HCT116 (cell line): ENCODE data around the gene RAP1A. TPM values are rescaled to one million over a fixed set of nuclear protein-coding genes. Genes with fewer than 3 reads are reported as not detected.
A peak's percentile ranks its signal among the peaks of the same experiment; 100 is the strongest.

ENCODE experiments used
- ATAC-seq: fragments of 200-7000 bp; cut with Tn5 transposase; 2 replicates; pipeline ENCODE4 v1.9.1; 2020; ENCODE audit warnings: mild to moderate bottlenecking, moderate library complexity
- BruUV-seq: library from RNA; stranded (reverse); fragments of 400-500 nt; replicated peaks from 2 replicates; lab custom pipeline; 2021; lab: Mats Ljungman, UMichigan
- CTCF ChIA-PET: fragments of 300-600 bp; sonication (Branson Sonifier 250); formaldehyde crosslinking; loops from one replicate; lab custom pipeline; 2021; ENCODE audit warnings: antibody characterized with exemption; lab: Charles Lee
- POLR2A ChIA-PET: fragments of 300-600, 350-600 bp; sonication (Branson Sonifier 250); formaldehyde crosslinking; loops from one replicate; lab custom pipeline; 2021; ENCODE audit warnings: antibody characterized with exemption; lab: Charles Lee
- RAD21 ChIA-PET, 2 experiments: fragments of 300-600 bp; sonication (Branson Sonifier 250); formaldehyde crosslinking; loops; one replicate each; lab custom pipeline; 2023; ENCODE audit warnings: low total read pairs in 2 of 2; ENCODE audit not compliant: uncharacterized antibody in 2 of 2, unreplicated experiment in 2 of 2, low non-redundant PET in 1 of 2; lab: Charles Lee
- DNase-seq: peaks from one replicate; pipeline ENCODE4 v3.0.0-alpha.2; 2010; ENCODE audit warnings: low read depth, low spot score
- H2AFZ ChIP-seq: fragments of 200-600 bp; shearing (Covaris generic), sonication (generic); 2 replicates; pipeline ENCODE4 v1.6.1; 2017; ENCODE audit warnings: low read depth, mixed run types, mixed read lengths, antibody characterized with exemption, low read length; ENCODE audit not compliant: poor library complexity, severe bottlenecking
- H3K27ac ChIP-seq: 2 replicates; pipeline ENCODE4 v1.5.1; 2012; ENCODE audit warnings: low read depth, low read length
- H3K27me3 ChIP-seq: fragments of 200-600 bp; sonication (generic); 2 replicates; pipeline ENCODE4 v1.6.1; 2016; ENCODE audit warnings: mixed run types, low read length, mixed read lengths; ENCODE audit not compliant: insufficient read depth
- H3K36me3 ChIP-seq, 2 experiments: fragments of 200-500 bp in 1 of 2; fragments of 200-600 bp in 1 of 2; sonication (Bioruptor generic) in 1 of 2; sonication (generic) in 1 of 2; 2 replicates each; pipeline versions ENCODE4 v1.5.1 to v1.6.1; 2014 to 2016; ENCODE audit warnings: low read length in 2 of 2, inconsistent platforms in 1 of 2, mixed read lengths in 1 of 2, mixed run types in 1 of 2; ENCODE audit not compliant: insufficient read depth in 2 of 2, control insufficient read depth in 1 of 2
- H3K4me1 ChIP-seq, 2 experiments: fragments of 200-600 bp in 1 of 2; sonication (generic) in 1 of 2; 2 replicates each; pipeline versions ENCODE4 v1.5.1 to v1.6.1; 2012 to 2017; ENCODE audit warnings: low read length in 2 of 2, inconsistent platforms in 1 of 2, mild to moderate bottlenecking in 1 of 2, mixed read lengths in 1 of 2, mixed run types in 1 of 2, moderate library complexity in 1 of 2; ENCODE audit not compliant: insufficient read depth in 2 of 2, control insufficient read depth in 1 of 2
- H3K4me2 ChIP-seq: fragments of 200-600 bp; sonication (generic); 2 replicates; pipeline ENCODE4 v1.6.1; 2017; ENCODE audit warnings: mixed run types, low read length, mixed read lengths
- H3K4me3 ChIP-seq, 2 experiments: fragments of 200-600 bp in 1 of 2; sonication (generic) in 1 of 2; replicated peaks in 1 of 2; 2 replicates each; pipeline ENCODE4 v1.5.1; 2011 to 2016; ENCODE audit warnings: low read length in 2 of 2, control low read depth in 1 of 2, low read depth in 1 of 2, mild to moderate bottlenecking in 1 of 2, mixed read lengths in 1 of 2, mixed run types in 1 of 2
- H3K79me2 ChIP-seq: fragments of 200-600 bp; sonication (generic); 2 replicates; pipeline ENCODE4 v1.6.1; 2017; ENCODE audit warnings: mild to moderate bottlenecking, mixed run types, low read length, moderate library complexity, mixed read lengths; ENCODE audit not compliant: insufficient read depth
- H3K9ac ChIP-seq: fragments of 200-600 bp; sonication (generic); 2 replicates; pipeline ENCODE4 v1.6.1; 2016; ENCODE audit warnings: low read length, mixed read lengths
- H3K9me2 ChIP-seq: fragments of 200-600 bp; sonication (generic), shearing (Covaris generic); 2 replicates; pipeline ENCODE4 v1.6.1; 2017; ENCODE audit warnings: mixed run types, mild to moderate bottlenecking, moderate library complexity; ENCODE audit not compliant: insufficient read depth
- H3K9me3 ChIP-seq, 2 experiments: fragments of 200-500 bp in 1 of 2; fragments of 200-600 bp in 1 of 2; sonication (Bioruptor generic) in 1 of 2; sonication (generic) in 1 of 2; 2 replicates each; pipeline ENCODE4 v1.6.1; 2014 to 2017; ENCODE audit warnings: low read length in 2 of 2, mixed read lengths in 2 of 2, inconsistent platforms in 1 of 2, low read depth in 1 of 2, mild to moderate bottlenecking in 1 of 2, mixed run types in 1 of 2, moderate library complexity in 1 of 2; ENCODE audit not compliant: control insufficient read depth in 1 of 2, insufficient read depth in 1 of 2
- H4K20me1 ChIP-seq: fragments of 200-600 bp; sonication (generic), shearing (Covaris generic); 2 replicates; pipeline ENCODE4 v1.6.1; 2017; ENCODE audit warnings: mixed run types, mild to moderate bottlenecking, moderate library complexity; ENCODE audit not compliant: insufficient read depth
- CBX3 ChIP-seq: IDR thresholded peaks from 2 replicates; pipeline ENCODE4 v1.6.1; 2012; ENCODE audit warnings: low read depth
- CEBPB ChIP-seq: IDR thresholded peaks from 2 replicates; pipeline ENCODE4 v1.6.1; 2012; ENCODE audit warnings: low read depth
- ELF1 ChIP-seq: IDR thresholded peaks from 2 replicates; pipeline ENCODE4 v1.6.1; 2012; ENCODE audit warnings: low read depth, borderline replicate concordance
- EZH2 ChIP-seq: fragments of 200-600 bp; sonication (generic); IDR thresholded peaks from 2 replicates; pipeline ENCODE4 v1.6.1; 2017; ENCODE audit warnings: antibody characterized with exemption, mixed run types
- EZH2phosphoT487 ChIP-seq: fragments of 200-600 bp; IDR thresholded peaks from 2 replicates; pipeline ENCODE4 v1.6.1; 2018; ENCODE audit warnings: antibody characterized with exemption, borderline replicate concordance
- FOSL1 ChIP-seq: IDR thresholded peaks from 2 replicates; pipeline ENCODE4 v1.6.1; 2012; ENCODE audit warnings: low read depth
- POLR2A ChIP-seq: IDR thresholded peaks from 2 replicates; pipeline ENCODE4 v1.7.0; 2011; ENCODE audit warnings: borderline replicate concordance; ENCODE audit not compliant: insufficient read depth, insufficient read length; ENCODE audit errors: extremely low read depth
- SIN3A ChIP-seq: IDR thresholded peaks from 2 replicates; pipeline ENCODE4 v1.6.1; 2012; ENCODE audit warnings: low read depth
- SRF ChIP-seq: IDR thresholded peaks from 2 replicates; pipeline ENCODE4 v1.6.1; 2012; ENCODE audit warnings: low read depth
- ZFX ChIP-seq: fragments of 450-650 bp; IDR thresholded peaks from 2 replicates; pipeline ENCODE4 v1.6.1; 2017
- ZNF274 ChIP-seq: fragments of 200-500 bp; sonication (Bioruptor generic); IDR thresholded peaks from 2 replicates; pipeline ENCODE4 v1.6.1; 2014; ENCODE audit warnings: mild to moderate bottlenecking, low read depth, low read length, inconsistent platforms
- intact Hi-C: fragments of 100-400 bp; cut with micrococcal nuclease; formaldehyde crosslinking; loops from 2 replicates; pipeline ENCODE4 v1.10.0; 2022
- total RNA-seq: library from RNA; stranded (reverse); gene quantifications from one replicate; pipeline ENCODE4 v1.2.1, GENCODE V29; 2021; ENCODE audit not compliant: unreplicated experiment
- TF ChIP-seq, protein P1 (sequence below): IDR thresholded peaks from 2 replicates; pipeline ENCODE4 v1.6.1; 2012
- TF ChIP-seq, protein P2 (sequence below): IDR thresholded peaks from 2 replicates; pipeline ENCODE4 v1.6.1; 2011; ENCODE audit warnings: mild to moderate bottlenecking, low read length, moderate library complexity; ENCODE audit not compliant: insufficient replicate concordance; ENCODE audit errors: extremely low read depth
- TF ChIP-seq, protein P3 (sequence below), 3 experiments: fragments of 200-600 bp in 1 of 3; sonication (generic) in 1 of 3; IDR thresholded peaks in 2 of 3; conservative IDR thresholded peaks in 1 of 3; 2 replicates each; pipeline ENCODE4 v1.5.1; 2012 to 2017; ENCODE audit warnings: low read depth in 2 of 3, low read length in 2 of 3, antibody characterized with exemption in 1 of 3, borderline replicate concordance in 1 of 3, control low read depth in 1 of 3, mild to moderate bottlenecking in 1 of 3, mixed read lengths in 1 of 3, mixed run types in 1 of 3, moderate library complexity in 1 of 3; ENCODE audit not compliant: insufficient read depth in 1 of 3
- TF ChIP-seq, protein P4 (sequence below): IDR thresholded peaks from 2 replicates; pipeline ENCODE4 v1.6.1; 2012

Gene RAP1A
- total RNA-seq, 1 experiment from 2014 or later, result 46.2 TPM

DNA sequence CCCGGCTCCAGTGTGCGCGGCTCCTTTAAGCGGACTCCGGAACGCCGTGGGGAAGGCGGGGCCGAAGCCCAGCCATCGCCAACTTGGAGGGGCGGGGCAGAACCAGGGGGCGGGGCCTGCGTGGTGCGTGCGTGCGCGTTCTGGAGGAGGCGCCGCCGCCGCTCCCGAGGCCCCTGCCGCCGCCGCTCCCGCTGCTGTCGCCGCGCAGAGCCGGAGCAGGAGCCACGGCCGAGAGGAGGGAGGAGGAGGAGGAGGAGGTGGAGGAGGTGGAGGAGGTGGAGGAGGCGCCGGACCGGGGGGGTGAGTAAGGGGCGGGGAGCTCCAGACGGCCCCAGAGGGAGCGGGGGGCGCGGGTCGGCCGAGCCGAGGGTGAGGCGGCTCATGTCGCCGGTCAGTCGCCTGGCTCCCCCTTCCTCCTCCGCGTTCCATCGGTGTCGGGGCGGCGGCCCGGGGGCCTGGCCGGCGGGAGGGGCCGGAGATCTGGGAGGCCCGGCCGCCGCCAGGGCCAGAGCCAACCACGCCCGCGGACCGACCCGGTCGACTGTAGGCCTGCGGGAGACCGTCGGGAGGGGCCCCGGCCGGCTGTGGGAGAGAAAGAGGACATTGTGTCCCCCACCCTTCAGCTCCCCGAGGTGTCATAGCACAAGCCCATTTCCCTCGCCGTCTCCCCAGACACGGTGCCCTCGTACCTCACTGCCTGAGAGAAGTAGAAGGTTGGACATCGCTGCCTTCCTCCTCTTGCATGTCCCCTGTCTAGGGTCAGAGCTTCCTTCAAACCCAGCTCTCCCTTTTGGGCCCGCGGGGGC lies at the start of gene RAP1A (continued):
- no peak for TF ChIP-seq EZH2phosphoT487
- no peak for TF ChIP-seq CEBPB
- no peak for TF ChIP-seq EZH2
- peak; percentile 54; the same call in 1 of the 2 replicates for TF ChIP-seq SIN3A
- no peak for TF ChIP-seq SRF
- peak; percentile 57 for TF ChIP-seq ZFX
- TF ChIP-seq ZNF274, result no peak
- TF ChIP-seq, protein P1, sequence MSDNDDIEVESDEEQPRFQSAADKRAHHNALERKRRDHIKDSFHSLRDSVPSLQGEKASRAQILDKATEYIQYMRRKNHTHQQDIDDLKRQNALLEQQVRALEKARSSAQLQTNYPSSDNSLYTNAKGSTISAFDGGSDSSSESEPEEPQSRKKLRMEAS, result peak; percentile 72

DNA sequence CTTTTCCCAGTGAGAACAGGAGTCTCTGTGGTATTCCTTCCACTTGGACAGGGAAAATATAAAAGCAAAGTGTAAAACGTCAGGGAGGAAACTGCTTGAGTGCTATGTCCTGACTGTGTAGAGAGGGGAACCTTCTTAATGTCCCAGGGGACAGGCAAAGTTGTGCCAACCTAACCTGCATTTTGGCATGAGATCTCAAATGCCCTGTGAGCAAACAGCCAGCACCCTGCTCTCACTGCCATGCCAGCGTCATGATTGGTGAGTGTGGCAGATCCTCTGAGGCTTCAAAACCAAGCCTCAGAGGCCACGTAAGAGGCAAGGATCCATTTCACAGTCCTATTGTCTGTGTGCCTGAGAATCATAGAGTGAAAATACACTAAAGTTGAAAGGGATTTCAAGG lies 49.7 kb upstream of the RAP1A start:
- Histone ChIP-seq H4K20me1 (no peaks in the 10 kb centered on the region), H3K9me3 (no peaks in the 10 kb centered on the region), H3K36me3 (no peaks in the 10 kb centered on the region), H3K9me2 (no peaks in the 10 kb centered on the region), H3K4me3 (no peak overlapping the region), H3K27ac (no peak overlapping the region), H3K79me2 (no peaks in the 10 kb centered on the region), H3K27me3 (no peaks in the 10 kb centered on the region), H3K4me1 (peaks cover 0 to 5% of the 10 kb centered on the region in 2 experiments; a peak in 1 of 4 replicates), H3K9ac (no peak overlapping the region), H3K4me2 (no peak overlapping the region), H2AFZ (no peak overlapping the region)
- TF ChIP-seq FOSL1 (no peak), CBX3 (no peak), ZFX (no peak), ELF1 (no peak), ZNF274 (no peak), POLR2A (no peak)
- TF ChIP-seq, protein P2, sequence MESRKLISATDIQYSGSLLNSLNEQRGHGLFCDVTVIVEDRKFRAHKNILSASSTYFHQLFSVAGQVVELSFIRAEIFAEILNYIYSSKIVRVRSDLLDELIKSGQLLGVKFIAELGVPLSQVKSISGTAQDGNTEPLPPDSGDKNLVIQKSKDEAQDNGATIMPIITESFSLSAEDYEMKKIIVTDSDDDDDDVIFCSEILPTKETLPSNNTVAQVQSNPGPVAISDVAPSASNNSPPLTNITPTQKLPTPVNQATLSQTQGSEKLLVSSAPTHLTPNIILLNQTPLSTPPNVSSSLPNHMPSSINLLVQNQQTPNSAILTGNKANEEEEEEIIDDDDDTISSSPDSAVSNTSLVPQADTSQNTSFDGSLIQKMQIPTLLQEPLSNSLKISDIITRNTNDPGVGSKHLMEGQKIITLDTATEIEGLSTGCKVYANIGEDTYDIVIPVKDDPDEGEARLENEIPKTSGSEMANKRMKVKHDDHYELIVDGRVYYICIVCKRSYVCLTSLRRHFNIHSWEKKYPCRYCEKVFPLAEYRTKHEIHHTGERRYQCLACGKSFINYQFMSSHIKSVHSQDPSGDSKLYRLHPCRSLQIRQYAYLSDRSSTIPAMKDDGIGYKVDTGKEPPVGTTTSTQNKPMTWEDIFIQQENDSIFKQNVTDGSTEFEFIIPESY, result no peak
- TF ChIP-seq, protein P1, result no peak
- TF ChIP-seq, protein P3, sequence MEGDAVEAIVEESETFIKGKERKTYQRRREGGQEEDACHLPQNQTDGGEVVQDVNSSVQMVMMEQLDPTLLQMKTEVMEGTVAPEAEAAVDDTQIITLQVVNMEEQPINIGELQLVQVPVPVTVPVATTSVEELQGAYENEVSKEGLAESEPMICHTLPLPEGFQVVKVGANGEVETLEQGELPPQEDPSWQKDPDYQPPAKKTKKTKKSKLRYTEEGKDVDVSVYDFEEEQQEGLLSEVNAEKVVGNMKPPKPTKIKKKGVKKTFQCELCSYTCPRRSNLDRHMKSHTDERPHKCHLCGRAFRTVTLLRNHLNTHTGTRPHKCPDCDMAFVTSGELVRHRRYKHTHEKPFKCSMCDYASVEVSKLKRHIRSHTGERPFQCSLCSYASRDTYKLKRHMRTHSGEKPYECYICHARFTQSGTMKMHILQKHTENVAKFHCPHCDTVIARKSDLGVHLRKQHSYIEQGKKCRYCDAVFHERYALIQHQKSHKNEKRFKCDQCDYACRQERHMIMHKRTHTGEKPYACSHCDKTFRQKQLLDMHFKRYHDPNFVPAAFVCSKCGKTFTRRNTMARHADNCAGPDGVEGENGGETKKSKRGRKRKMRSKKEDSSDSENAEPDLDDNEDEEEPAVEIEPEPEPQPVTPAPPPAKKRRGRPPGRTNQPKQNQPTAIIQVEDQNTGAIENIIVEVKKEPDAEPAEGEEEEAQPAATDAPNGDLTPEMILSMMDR (IDR thresholded peaks at IDR 0.05 in 2 of 3, conservative IDR thresholded peaks at IDR 0.05 in 1 of 3; ENCODE audit: borderline replicate concordance in 1 of 3, insufficient read depth in 1 of 3, low read depth in 2 of 3, low read length in 2 of 3), result no peak
- TF ChIP-seq, protein P4, sequence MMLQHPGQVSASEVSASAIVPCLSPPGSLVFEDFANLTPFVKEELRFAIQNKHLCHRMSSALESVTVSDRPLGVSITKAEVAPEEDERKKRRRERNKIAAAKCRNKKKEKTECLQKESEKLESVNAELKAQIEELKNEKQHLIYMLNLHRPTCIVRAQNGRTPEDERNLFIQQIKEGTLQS, result no peak
- ChIA-PET RAD21 (no interaction called here), CTCF (no interaction called here), POLR2A (interaction anchor here (0.9 kb wide), 1 partner anchor 23 kb away, joined by 3 read pairs; no protein-coding TSS in a partner anchor)
- ATAC-seq (no peak), DNase-seq (no peak)
- no TSS peak for BruUV-seq
- intact Hi-C loops, result no loop called here
